HCT116 (cell line): ENCODE results near the gene GPC5.

Source experiments
- CBX3 ChIP-seq: IDR thresholded peaks from 2 replicates; pipeline ENCODE4 v1.6.1; 2012; ENCODE audit warnings: low read depth
- EZH2 ChIP-seq: fragments of 200-600 bp; sonication (generic); IDR thresholded peaks from 2 replicates; pipeline ENCODE4 v1.6.1; 2017; ENCODE audit warnings: antibody characterized with exemption, mixed run types
- POLR2A ChIP-seq: IDR thresholded peaks from 2 replicates; pipeline ENCODE4 v1.7.0; 2011; ENCODE audit warnings: borderline replicate concordance; ENCODE audit not compliant: insufficient read depth, insufficient read length; ENCODE audit errors: extremely low read depth
- RAD21 ChIP-seq: IDR thresholded peaks from 2 replicates; pipeline ENCODE4 v1.6.1; 2012; ENCODE audit warnings: low read depth, mild to moderate bottlenecking
- SP1 ChIP-seq: IDR thresholded peaks from 2 replicates; pipeline ENCODE4 v1.6.1; 2012; ENCODE audit warnings: low read depth
- ZNF274 ChIP-seq: fragments of 200-500 bp; sonication (Bioruptor generic); IDR thresholded peaks from 2 replicates; pipeline ENCODE4 v1.6.1; 2014; ENCODE audit warnings: mild to moderate bottlenecking, low read depth, low read length, inconsistent platforms
- TF ChIP-seq, protein P1 (sequence below): IDR thresholded peaks from 2 replicates; pipeline ENCODE4 v1.6.1; 2012
- TF ChIP-seq, protein P2 (sequence below), 3 experiments: fragments of 200-600 bp in 1 of 3; sonication (generic) in 1 of 3; IDR thresholded peaks in 2 of 3; conservative IDR thresholded peaks in 1 of 3; 2 replicates each; pipeline ENCODE4 v1.5.1; 2012 to 2017; ENCODE audit warnings: low read depth in 2 of 3, low read length in 2 of 3, antibody characterized with exemption in 1 of 3, borderline replicate concordance in 1 of 3, control low read depth in 1 of 3, mild to moderate bottlenecking in 1 of 3, mixed read lengths in 1 of 3, mixed run types in 1 of 3, moderate library complexity in 1 of 3; ENCODE audit not compliant: insufficient read depth in 1 of 3
- TF ChIP-seq, protein P3 (sequence below): IDR thresholded peaks from 2 replicates; pipeline ENCODE4 v1.6.1; 2012; ENCODE audit warnings: low read depth

DNA sequence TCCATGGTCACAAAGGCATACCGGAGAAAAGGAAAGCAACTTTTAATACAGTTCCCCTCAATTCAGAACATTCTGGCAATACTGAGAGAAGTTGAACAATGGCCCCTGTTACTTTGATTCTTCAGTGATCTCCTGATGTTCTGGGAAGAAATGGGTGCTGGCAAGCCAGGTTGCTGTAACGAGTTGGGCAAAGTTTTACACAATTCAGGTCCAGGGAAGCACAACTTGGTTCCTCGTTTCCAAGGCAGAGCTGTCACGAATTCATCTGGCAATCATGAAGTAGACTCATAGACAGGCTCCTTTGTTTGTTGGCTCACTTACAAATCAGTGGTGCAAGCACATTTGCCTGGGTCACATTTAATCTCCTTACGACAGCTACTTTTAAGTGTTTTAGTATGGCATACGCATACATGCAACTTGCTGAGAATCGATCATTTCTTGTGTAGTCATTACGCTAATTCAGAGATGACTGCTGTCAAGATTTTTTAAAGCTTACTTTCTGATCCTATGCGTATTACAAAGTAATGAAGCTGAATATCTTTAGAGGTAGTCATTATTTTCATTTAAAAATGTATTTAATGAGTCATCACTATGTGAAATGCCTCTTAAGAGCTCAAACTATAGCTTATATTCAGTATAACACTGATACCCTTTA is 174.7 kb downstream of the GPC5 start:
- TF ChIP-seq EZH2 (no peak), POLR2A (no peak), CBX3 (no peak), SP1 (no peak), RAD21 (no peak), ZNF274 (no peak)
- TF ChIP-seq, protein P1, sequence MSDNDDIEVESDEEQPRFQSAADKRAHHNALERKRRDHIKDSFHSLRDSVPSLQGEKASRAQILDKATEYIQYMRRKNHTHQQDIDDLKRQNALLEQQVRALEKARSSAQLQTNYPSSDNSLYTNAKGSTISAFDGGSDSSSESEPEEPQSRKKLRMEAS = no peak
- TF ChIP-seq, protein P2, sequence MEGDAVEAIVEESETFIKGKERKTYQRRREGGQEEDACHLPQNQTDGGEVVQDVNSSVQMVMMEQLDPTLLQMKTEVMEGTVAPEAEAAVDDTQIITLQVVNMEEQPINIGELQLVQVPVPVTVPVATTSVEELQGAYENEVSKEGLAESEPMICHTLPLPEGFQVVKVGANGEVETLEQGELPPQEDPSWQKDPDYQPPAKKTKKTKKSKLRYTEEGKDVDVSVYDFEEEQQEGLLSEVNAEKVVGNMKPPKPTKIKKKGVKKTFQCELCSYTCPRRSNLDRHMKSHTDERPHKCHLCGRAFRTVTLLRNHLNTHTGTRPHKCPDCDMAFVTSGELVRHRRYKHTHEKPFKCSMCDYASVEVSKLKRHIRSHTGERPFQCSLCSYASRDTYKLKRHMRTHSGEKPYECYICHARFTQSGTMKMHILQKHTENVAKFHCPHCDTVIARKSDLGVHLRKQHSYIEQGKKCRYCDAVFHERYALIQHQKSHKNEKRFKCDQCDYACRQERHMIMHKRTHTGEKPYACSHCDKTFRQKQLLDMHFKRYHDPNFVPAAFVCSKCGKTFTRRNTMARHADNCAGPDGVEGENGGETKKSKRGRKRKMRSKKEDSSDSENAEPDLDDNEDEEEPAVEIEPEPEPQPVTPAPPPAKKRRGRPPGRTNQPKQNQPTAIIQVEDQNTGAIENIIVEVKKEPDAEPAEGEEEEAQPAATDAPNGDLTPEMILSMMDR (IDR thresholded peaks at IDR 0.05 in 2 of 3, conservative IDR thresholded peaks at IDR 0.05 in 1 of 3; ENCODE audit: borderline replicate concordance in 1 of 3, insufficient read depth in 1 of 3, low read depth in 2 of 3, low read length in 2 of 3) = no peak
- TF ChIP-seq, protein P3, sequence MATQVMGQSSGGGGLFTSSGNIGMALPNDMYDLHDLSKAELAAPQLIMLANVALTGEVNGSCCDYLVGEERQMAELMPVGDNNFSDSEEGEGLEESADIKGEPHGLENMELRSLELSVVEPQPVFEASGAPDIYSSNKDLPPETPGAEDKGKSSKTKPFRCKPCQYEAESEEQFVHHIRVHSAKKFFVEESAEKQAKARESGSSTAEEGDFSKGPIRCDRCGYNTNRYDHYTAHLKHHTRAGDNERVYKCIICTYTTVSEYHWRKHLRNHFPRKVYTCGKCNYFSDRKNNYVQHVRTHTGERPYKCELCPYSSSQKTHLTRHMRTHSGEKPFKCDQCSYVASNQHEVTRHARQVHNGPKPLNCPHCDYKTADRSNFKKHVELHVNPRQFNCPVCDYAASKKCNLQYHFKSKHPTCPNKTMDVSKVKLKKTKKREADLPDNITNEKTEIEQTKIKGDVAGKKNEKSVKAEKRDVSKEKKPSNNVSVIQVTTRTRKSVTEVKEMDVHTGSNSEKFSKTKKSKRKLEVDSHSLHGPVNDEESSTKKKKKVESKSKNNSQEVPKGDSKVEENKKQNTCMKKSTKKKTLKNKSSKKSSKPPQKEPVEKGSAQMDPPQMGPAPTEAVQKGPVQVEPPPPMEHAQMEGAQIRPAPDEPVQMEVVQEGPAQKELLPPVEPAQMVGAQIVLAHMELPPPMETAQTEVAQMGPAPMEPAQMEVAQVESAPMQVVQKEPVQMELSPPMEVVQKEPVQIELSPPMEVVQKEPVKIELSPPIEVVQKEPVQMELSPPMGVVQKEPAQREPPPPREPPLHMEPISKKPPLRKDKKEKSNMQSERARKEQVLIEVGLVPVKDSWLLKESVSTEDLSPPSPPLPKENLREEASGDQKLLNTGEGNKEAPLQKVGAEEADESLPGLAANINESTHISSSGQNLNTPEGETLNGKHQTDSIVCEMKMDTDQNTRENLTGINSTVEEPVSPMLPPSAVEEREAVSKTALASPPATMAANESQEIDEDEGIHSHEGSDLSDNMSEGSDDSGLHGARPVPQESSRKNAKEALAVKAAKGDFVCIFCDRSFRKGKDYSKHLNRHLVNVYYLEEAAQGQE = no peak
